COR-L47 (cell line): ENCODE data around the gene CRELD2.

ENCODE experiments used
- DNase-seq: peaks from one replicate; lab custom pipeline; 2025; lab: John Stamatoyannopoulos, UW

CRELD2 gene

DNA sequence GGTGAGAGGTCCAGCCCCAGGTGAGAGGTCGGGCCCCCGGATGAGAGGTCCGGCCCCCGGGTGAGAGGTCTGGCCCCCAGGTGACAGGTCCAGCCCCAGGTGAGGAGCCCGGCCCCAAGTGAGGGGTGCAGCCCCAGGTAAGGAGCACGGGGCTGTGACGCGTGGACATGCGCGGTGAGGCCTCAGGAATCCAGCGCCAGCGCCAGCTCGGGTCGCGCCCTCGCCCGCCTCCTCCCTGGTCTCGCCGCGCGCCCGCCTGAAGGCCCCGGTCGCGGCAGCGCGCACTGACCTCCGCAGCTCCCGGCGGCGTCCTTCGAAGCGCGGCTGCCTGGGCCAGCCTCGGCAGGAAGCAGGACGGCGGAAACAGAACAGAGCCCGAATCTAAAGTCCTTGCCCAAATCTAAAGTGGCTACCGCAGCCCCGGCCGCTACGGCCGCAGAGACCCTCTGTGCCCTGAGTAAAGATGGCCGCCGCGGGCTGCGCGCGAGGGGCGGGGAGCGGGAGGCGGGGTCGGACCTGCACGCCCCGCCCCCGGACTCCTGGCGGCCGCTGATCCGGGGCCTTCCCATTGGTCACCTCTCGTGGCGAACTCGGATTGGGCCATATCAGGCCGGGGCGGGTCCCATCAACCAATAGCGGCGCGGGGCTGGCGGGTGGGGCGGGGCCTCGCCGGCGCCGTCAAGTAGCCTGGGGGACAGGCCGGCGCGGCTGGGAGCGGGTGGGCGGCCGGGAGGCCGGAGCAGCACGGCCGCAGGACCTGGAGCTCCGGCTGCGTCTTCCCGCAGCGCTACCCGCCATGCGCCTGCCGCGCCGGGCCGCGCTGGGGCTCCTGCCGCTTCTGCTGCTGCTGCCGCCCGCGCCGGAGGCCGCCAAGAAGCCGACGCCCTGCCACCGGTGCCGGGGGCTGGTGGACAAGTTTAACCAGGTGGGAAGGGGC, at the start of gene CRELD2, which contains the start of gene ALG12:
Gene CRELD2, plus strand, starts transcription at position 661 of the 937 bp plus-strand sequence. Its CDS starts 136 bp downstream, at position 797.
Gene ALG12, minus strand, starts transcription at position 465 of the 937 bp plus-strand sequence. CDS start 4,673 bp downstream, outside the sequence.
- peak; percentile 95 for DNase-seq

GRCh38 chr22:49869086-49869830, 49.2 kb upstream of the CRELD2 start:
- no peak for DNase-seq

DNA sequence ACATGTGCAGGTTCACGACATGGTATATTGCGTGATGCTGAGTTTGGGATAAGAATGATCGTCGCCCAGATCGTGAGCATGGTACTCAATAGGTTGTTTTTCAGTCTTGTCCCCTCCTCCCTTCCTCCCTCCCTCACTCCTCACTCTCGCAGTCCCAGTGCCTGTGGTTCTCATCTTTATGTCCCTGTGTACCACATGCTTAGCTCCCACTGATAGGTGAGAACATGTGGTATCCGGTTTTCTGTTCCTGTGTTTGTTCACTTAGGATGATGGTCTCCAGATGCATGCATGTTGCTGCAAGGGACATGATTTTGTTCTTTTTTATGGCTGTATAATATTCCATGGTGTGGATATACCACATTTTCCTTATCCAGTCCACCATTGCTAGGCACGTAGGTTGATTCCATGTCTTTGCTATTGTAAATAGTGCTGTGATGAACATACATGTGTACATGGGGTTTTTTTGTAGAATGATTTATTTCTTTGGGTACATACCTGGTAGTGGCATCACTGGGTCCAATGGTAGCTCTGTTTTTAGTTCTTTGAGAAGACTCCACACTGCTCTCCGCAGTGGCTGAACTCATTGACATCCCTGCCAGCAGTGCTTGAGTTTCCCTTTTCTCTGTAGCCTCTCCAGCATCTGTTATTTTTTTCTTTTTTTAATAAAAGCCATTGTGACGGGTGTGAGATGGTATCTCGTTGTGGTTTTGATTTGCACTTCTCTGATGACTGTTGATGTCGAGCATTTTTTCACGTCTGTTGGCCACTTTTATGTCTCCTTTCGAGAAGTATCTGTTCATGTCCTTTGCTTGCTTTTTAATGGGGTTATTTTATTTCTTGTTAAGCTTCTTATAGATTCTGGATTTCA, 48.4 kb upstream of the CRELD2 start:
- no peak for DNase-seq

DNA sequence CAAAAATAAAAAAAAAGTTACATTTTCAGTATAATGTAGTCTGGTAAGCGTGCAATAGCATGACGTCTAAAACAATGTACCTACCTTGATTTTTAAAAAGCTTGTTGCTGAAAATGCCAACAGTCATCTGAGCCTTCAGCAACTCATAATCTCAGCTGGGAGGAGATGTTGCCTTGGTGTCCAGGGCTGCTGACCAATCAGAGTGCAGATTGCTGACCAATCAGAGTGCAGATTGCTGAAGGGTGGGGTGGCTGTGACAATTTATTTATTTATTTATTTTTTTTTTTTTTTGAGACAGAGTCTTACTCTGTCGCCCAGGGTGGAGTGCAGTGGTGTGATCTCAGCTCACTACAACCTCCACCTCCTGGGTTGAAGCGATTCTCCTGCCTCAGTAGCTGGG, 47.0 kb upstream of the CRELD2 start:
- DNase-seq = no peak

- DNase-seq = no peak
These were observed 46.1 kb upstream of the CRELD2 start for GRCh38 chr22:49872347-49872746.

GRCh38 chr22:49873228-49873940, 45.0 kb upstream of the CRELD2 start:
- no peak for DNase-seq

GRCh38 chr22:49877642-49878041, 40.8 kb upstream of the CRELD2 start:
- DNase-seq = no peak

DNA sequence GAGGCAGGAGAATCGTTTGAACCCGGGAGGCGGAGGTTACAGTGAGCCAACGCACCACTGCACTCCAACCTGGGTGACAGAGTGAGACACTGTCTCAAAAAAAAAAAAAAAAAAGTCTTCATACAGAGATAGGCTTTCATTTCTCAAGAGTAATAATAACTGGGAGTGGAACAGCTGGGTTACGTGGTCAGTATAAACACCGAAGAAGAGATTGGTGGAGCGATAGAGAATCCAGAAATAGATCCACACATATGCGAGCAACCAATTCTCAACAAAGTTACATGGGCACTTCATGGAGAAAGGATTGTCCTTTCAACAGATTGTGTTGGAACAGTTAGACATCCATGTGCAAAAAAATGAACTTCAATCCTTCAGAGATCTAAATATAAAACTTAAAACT, 40.2 kb upstream of the CRELD2 start:
- DNase-seq = no peak

DNA sequence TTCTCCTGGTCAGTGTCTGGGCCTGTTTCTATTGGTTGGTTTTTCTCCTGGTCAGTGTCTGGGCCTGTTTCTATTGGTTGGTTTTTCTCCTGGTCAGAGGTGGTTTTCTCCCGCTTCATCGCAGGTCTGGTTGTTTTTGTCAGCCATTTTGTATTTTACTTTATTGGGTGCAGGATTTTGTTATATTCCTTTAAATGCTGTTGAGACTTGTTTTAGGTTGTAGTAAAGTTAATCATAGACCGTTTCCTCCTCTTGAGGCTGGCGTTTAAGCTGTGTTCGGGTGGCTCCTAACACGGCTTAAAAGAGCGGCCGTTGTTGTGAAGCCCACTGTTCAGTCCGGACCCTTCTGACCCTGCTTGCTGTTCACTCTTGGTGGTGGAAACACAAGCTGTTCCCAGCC, 38.6 kb upstream of the CRELD2 start:
- no peak for DNase-seq

- DNase-seq = no peak
These were observed 38.2 kb upstream of the CRELD2 start for GRCh38 chr22:49880281-49880680.

DNA sequence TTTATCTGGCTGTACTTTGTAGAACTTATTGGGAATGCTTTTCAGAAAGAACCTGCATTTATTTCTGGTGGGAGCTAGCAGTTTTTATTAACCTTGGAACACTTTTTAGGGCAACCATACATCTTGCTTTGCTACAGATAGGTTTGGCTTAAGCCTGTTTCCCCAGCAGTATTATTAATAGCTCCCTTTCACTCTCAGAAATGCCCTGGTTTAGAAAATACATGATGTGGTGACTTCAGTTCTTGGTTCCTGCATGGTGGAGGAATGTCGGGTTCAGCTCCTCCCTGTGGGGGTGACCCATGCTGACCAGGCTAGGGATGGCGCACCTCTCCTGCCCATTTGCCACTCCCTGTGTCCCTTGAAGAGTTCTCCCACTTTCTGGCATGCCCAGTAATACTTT, 36.6 kb upstream of the CRELD2 start:
- no peak for DNase-seq

DNA sequence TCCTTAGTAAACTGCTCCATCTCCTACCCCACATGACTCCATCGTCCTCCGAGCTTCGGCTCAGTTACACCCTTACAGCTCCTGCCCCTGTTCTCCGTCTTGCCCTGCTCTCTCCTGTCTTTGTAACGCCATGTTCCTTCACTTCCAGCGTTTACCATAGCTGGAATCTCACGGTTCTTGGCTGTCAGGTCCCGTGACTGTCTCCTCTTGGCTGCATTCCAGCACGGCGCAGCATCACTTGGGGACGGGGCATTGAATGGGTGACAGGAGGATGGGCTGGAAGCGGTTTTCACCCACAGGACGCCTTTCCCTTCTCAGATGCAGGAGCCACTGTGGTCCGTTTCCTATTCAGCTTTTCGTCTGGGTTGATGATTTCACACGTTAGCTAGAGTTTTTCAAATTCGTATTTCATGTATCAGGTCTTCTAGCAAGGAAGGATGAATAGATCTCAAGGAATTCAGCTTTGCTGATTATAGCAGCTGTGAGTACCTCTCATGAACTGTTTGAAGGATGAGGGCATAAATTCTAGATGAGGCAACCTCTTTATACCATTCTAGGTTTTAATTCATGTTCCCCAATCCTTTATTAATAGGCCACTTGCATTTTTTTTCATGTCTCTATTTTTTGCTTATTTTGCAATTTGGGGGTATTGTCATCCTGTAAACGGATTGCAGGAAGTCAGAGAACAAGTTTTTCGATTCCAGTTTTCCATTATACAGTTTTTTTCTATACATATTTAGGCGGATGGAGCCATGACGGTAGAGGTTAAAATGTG, 35.7 kb upstream of the CRELD2 start:
- no peak for DNase-seq

- DNase-seq = no peak
These were observed 35.2 kb upstream of the CRELD2 start for GRCh38 chr22:49883294-49883640.

GRCh38 chr22:49884075-49884474, 34.4 kb upstream of the CRELD2 start:
- no peak for DNase-seq

GRCh38 chr22:49884503-49885260, 33.8 kb upstream of the CRELD2 start:
- no peak for DNase-seq

DNA sequence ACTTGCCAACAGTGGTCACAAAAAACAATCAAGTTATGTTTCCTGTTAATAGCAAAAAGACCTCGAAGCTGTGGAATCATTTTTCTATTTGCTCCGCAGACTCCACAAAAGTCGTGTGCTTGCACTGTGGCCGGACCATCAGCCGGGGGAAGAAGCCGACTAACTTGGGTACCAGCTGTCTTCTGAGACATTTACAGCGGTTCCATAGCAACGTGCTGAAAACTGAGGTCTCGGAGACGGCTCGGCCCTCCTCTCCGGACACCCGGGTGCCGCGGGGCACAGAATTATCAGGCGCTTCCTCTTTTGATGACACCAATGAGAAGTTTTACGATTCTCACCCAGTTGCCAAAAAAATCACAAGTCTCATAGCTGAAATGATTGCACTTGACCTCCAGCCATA, 33.2 kb upstream of the CRELD2 start:
- DNase-seq = no peak

GRCh38 chr22:49885881-49886280, 32.6 kb upstream of the CRELD2 start:
- DNase-seq = no peak

- DNase-seq = no peak
These were observed 31.9 kb upstream of the CRELD2 start for GRCh38 chr22:49886346-49887063.

GRCh38 chr22:49887064-49887451, 31.4 kb upstream of the CRELD2 start:
- DNase-seq = no peak
